ENCODE results near the gene GBA2. TPM values are rescaled to one million over a fixed set of nuclear protein-coding genes. Genes with fewer than 3 reads are reported as not detected.

GBA2 gene
- total RNA-seq, 1 experiment from 2014 or later, result 63.6 TPM

- ChIA-PET RAD21 (ENCODE audit: low non-redundant PET in 1 of 2, low total read pairs in 2 of 2, uncharacterized antibody in 2 of 2, unreplicated experiment in 2 of 2) (no interaction called here), CTCF (no interaction called here), POLR2A (no interaction called here)
- H3K9me2 ChIP-seq (ENCODE audit: insufficient read depth), result no peaks in the 10 kb centered on the region
- H3K27me3 ChIP-seq (ENCODE audit: insufficient read depth, low read length), result no peaks in the 10 kb centered on the region
- H4K20me1 ChIP-seq (ENCODE audit: insufficient read depth), result no peaks in the 10 kb centered on the region
- H3K4me1 ChIP-seq (ENCODE audit: control insufficient read depth in 1 of 2, insufficient read depth in 2 of 2, low read length in 2 of 2), result no peaks in the 10 kb centered on the region; a peak in 1 of 4 replicates
- H2AFZ ChIP-seq (ENCODE audit: low read depth, low read length, poor library complexity, severe bottlenecking), result no peak overlapping the region
- H3K4me3 ChIP-seq (replicated peaks in 1 of 2; ENCODE audit: low read depth in 1 of 2, low read length in 2 of 2), result no peak overlapping the region
- H3K27ac ChIP-seq (ENCODE audit: low read depth, low read length), result no peak overlapping the region
- no peak for ATAC-seq
- no peak overlapping the region for H3K9ac ChIP-seq (ENCODE audit: low read length)
- H3K9me3 ChIP-seq (ENCODE audit: control insufficient read depth in 1 of 2, insufficient read depth in 1 of 2, low read depth in 1 of 2, low read length in 2 of 2), result no peaks in the 10 kb centered on the region
- H3K36me3 ChIP-seq (ENCODE audit: control insufficient read depth in 1 of 2, insufficient read depth in 2 of 2, low read length in 2 of 2), result peaks cover 64 to 72% of the 10 kb centered on the region in 2 experiments
- peaks cover 28% of the 10 kb centered on the region for H3K79me2 ChIP-seq (ENCODE audit: insufficient read depth, low read length)
- BruUV-seq (replicated peaks), result no TSS peak
- no peak for TF ChIP-seq CBX3 (IDR thresholded peaks at IDR 0.05; ENCODE audit: low read depth)
- no peak for TF ChIP-seq EZH2phosphoT487 (IDR thresholded peaks at IDR 0.05; ENCODE audit: borderline replicate concordance)
- TF ChIP-seq POLR2AphosphoS5 (IDR thresholded peaks at IDR 0.05; ENCODE audit: low read depth, low read length), result no peak
- TF ChIP-seq SP1 (IDR thresholded peaks at IDR 0.05; ENCODE audit: low read depth), result no peak
- no peak for TF ChIP-seq ELF1 (IDR thresholded peaks at IDR 0.05; ENCODE audit: borderline replicate concordance, low read depth)
- TF ChIP-seq ZBTB33 (IDR thresholded peaks at IDR 0.05; ENCODE audit: extremely low read depth, insufficient replicate concordance, low read length), result no peak
- no peak for TF ChIP-seq FOSL1 (IDR thresholded peaks at IDR 0.05; ENCODE audit: low read depth)
- no peak overlapping the region for H3K4me2 ChIP-seq (ENCODE audit: low read length)
- intact Hi-C loops (cut with micrococcal nuclease), result no loop called here
- DNase-seq (ENCODE audit: low read depth, low spot score), result no peak
These were observed 8.8 kb downstream of the GBA2 start for GRCh38 chr9:35740243-35740642.

GRCh38 chr9:35738924-35739323, 10.1 kb downstream of the GBA2 start:
- TF ChIP-seq EZH2phosphoT487 (IDR thresholded peaks at IDR 0.05; ENCODE audit: borderline replicate concordance) (no peak), ELF1 (IDR thresholded peaks at IDR 0.05; ENCODE audit: borderline replicate concordance, low read depth) (no peak), ZFX (IDR thresholded peaks at IDR 0.05) (no peak), SIN3A (IDR thresholded peaks at IDR 0.05; ENCODE audit: low read depth) (no peak)
- Histone ChIP-seq H3K4me3 (replicated peaks in 1 of 2; ENCODE audit: low read depth in 1 of 2, low read length in 2 of 2) (no peak overlapping the region), H3K27ac (ENCODE audit: low read depth, low read length) (no peak overlapping the region), H3K27me3 (ENCODE audit: insufficient read depth, low read length) (no peaks in the 10 kb centered on the region), H2AFZ (ENCODE audit: low read depth, low read length, poor library complexity, severe bottlenecking) (no peak overlapping the region), H3K4me1 (ENCODE audit: control insufficient read depth in 1 of 2, insufficient read depth in 2 of 2, low read length in 2 of 2) (peaks cover 4 to 5% of the 10 kb centered on the region in 2 experiments), H3K36me3 (ENCODE audit: control insufficient read depth in 1 of 2, insufficient read depth in 2 of 2, low read length in 2 of 2) (peaks cover 59 to 71% of the 10 kb centered on the region in 2 experiments), H4K20me1 (ENCODE audit: insufficient read depth) (no peaks in the 10 kb centered on the region), H3K9ac (ENCODE audit: low read length) (no peak overlapping the region), H3K9me2 (ENCODE audit: insufficient read depth) (no peaks in the 10 kb centered on the region), H3K4me2 (ENCODE audit: low read length) (no peak overlapping the region), H3K9me3 (ENCODE audit: control insufficient read depth in 1 of 2, insufficient read depth in 1 of 2, low read depth in 1 of 2, low read length in 2 of 2) (no peaks in the 10 kb centered on the region), H3K79me2 (ENCODE audit: insufficient read depth, low read length) (peaks cover 22% of the 10 kb centered on the region; the same call in 1 of the 2 replicates)
- no TSS peak for BruUV-seq (replicated peaks)
- ChIA-PET CTCF (no interaction called here), POLR2A (no interaction called here), RAD21 (ENCODE audit: low non-redundant PET in 1 of 2, low total read pairs in 2 of 2, uncharacterized antibody in 2 of 2, unreplicated experiment in 2 of 2) (no interaction called here)
- no peak for DNase-seq (ENCODE audit: low read depth, low spot score)
- ATAC-seq, result no peak
- intact Hi-C loops (cut with micrococcal nuclease), result no loop called here
